ENCODE data around the gene GAL3ST2.

- no peak for TF ChIP-seq EZH2 (IDR thresholded peaks at IDR 0.05; ENCODE audit: borderline replicate concordance, insufficient read depth, low read length, poor library complexity, severe bottlenecking)
- TF ChIP-seq POLR2AphosphoS5 (IDR thresholded peaks at IDR 0.05), result no peak
Measured at GRCh38 chr2:241796209-241796608, 19.6 kb downstream of the GAL3ST2 start.

All from neural cell (in vitro differentiated cells).